Measurements from ENCODE around the gene SDF2.

SDF2 gene, protein sequence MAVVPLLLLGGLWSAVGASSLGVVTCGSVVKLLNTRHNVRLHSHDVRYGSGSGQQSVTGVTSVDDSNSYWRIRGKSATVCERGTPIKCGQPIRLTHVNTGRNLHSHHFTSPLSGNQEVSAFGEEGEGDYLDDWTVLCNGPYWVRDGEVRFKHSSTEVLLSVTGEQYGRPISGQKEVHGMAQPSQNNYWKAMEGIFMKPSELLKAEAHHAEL

DNA sequence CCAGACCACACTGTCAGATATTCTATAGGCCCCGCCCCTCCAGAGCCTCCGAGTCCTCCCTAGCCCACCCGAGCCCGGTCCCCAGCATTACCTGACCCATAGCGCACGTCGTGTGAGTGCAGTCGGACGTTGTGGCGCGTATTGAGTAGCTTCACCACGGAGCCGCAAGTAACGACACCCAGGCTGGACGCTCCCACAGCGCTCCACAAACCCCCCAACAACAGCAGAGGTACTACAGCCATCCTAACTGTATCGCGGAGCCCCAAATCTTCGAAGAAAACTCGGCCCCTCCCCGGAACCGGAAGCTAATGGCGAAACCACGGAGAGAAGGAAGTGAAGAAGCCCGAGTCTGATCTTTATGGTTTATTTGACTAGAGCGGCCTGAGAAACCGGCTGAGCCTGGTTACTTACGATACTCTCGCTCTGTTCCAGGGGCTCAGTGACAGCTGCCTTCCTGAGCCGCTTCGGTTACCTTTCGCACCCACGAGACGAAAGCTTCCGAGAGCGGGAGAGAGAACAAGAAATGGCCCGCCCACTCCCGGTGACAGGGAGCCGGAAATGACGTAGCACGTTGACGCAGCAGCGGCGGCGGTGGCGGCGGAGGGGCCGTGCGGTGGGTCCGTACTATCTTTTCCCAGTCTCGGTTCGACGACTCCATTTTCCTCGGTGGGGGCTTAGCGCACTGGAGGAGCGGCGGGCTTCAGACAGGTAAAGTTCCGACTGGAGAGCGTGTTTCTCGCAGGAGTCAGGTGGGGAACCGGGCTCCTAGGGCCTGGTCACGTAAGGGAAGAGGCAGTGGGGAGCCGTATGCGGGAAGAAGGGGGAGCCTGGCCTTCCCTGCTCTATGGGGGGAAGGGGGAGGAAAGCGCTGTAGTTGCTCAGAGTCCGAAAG is at the start of gene SDF2, which contains the start of gene SUPT6H:
Gene SDF2 (minus strand): TSS at position 272 of the 892 bp plus-strand sequence. CDS start 30 bp downstream, at position 242.
Gene SUPT6H (plus strand): TSS at position 571 of the 892 bp plus-strand sequence. CDS start 11,197 bp downstream, outside the sequence.
- peak; percentile 70 for DNase-seq (ENCODE audit: low read depth, low spot score)

DNA sequence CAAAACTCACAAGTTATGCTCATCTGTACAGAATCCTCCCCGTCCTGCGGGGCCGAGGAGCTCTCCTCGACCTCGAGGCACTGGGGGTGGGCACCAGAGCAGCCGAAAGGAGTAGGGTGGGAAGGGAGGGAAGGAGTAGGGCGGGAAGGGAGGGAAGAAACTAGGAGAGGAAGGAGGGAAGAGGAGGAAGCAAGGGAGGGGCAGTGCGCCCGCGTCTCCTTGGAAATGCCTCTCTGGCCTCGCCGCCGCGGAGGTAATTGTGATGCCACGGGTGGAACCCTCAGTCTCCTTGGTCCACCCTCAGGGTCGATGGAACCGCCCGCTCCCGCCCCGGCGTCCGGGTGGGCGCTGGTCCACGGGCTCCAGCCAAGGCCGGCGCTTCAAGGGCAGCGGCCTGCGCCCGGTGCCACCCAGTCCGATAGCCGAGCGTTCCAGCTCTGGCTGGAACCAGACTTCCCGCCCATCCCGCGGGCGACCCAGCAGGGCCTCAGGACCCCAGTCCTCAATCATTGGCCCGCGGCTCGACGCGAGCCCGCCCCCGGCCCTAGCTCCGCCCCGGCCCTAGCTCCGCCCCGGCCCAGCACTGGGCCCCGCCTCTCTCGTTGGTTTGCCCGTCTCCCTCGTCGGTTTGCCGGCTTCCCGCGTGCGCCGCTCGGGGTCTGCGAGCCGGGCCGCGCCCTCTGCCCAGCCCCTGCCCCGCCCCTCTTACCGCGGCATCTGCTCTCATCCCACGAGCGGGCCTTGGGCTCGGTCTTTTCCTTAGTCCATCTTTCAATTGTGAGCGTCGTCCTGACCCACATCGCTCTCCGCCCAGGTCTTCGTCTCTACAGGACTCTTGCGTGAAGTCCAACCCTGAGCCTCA is 49.4 kb upstream of the SDF2 start:
- DNase-seq (ENCODE audit: low read depth, low spot score): peak; percentile 71

DNA sequence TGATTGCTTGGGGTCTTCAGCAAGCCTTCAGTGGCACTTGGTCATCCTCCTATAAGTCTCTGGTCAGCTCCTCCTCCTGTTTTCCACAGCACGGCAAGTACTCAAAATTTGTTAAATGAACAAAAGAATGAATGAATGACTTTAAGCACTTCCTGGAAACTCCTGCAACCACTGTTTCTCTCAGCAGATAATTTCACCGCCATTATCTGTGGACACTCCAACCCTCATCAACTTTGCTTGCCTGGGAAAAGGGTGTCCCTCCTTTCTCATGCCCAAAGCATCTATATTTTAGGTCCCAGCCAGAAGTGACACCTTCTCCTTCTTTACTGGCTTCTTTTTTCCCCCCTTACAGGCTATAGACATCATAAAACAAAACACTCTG is 45.6 kb upstream of the SDF2 start:
- no peak for DNase-seq (ENCODE audit: low read depth, low spot score)

DNA sequence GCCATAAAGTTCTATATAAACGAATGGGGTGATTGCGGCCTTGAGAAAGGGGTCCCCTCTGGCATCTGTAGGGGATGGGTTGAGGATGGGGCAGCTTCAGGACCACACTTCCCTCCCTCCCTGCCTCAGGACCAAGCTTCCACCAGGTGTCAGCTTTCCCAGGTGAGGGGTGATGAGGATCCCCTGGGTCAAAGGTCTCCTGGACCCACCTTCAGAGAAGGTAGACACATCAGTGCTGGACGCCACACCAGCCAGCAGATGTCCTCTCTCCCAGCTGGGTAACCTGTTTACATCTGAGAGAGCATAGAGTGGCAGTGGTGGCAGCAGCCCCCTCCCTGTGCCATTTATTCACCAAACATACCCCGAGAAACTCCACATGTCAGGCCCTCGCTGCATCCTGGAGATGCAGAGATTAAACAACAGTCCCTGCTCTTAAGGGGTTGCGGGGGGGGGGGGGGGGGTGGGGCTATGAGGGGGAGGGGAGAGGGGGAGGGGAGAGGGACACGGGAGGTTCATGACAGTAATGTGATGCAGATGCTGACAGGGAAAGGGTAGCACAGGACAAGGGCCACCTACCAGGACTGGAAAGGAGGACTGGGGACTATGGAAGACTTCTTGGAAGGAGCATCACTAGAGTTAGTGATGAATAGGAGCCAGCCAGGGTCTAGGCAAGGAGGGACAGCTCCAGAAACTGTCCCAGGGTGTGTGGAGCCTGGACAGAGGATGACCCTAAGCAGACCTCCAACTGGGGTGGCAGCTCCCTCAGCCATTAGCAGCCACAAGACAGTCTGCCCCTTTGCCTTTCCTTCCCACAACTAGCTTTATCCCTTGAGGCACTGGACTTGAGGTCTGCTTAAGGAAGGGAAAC is 45.0 kb upstream of the SDF2 start:
- no peak for DNase-seq (ENCODE audit: low read depth, low spot score)

DNA sequence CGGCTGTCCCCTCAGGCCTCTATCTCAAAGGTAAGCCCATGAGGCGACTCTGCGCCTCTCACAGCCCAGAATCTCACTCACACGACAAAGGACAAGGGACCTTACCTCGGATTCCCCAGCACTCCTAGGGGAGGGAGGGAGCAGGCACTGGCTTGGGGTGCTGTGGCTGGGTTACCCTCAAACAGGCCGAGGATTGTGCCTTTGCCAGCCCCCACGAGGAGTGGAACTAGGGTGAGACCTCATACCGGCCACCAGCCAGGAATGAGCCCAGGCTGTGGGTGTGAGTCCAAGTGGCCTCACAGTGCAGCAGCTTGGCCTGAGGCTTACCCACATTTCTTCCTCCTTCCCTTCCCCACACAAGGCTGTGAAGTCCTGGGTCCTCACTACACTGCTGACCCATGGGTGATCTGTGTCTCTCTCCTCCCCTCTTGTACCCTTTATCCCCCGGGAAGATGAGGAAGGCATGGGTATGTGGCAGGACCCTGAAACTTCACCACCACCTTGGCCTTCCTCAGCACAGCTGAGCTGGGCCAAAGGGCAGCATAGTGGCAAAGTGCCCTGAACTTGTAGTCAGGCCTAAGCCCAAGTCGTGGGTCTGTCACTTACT is 44.1 kb upstream of the SDF2 start:
- no peak for DNase-seq (ENCODE audit: low read depth, low spot score)

DNA sequence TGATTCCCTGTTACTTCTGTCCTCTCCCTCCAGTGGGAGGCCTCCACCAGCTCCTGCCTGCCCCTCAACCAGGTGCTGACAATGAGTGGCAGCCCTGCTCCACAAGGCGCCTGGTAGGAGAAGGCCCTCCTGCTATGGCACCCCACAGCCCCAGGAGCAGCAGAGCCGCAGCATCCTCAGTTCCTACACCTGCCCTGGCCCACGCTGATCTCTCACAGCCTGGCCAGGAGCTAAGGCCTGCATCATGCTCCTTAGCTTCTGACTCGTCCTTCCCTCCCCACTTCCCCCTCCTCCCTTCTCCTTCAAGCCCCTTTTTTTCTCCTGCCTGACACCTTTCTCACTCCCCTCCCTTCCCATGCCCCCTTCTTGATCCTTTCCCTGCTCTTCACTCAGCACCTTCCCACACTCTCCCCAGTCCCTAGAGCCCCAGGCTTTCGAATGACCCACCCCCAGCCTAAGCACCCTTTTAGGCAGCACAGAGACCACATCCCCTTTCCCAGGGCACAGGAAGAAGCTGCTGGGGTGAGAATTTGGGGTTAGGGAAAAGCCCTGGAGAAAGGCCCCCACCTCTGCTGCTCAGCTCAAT is 43.5 kb upstream of the SDF2 start:
- no peak for DNase-seq (ENCODE audit: low read depth, low spot score)

DNA sequence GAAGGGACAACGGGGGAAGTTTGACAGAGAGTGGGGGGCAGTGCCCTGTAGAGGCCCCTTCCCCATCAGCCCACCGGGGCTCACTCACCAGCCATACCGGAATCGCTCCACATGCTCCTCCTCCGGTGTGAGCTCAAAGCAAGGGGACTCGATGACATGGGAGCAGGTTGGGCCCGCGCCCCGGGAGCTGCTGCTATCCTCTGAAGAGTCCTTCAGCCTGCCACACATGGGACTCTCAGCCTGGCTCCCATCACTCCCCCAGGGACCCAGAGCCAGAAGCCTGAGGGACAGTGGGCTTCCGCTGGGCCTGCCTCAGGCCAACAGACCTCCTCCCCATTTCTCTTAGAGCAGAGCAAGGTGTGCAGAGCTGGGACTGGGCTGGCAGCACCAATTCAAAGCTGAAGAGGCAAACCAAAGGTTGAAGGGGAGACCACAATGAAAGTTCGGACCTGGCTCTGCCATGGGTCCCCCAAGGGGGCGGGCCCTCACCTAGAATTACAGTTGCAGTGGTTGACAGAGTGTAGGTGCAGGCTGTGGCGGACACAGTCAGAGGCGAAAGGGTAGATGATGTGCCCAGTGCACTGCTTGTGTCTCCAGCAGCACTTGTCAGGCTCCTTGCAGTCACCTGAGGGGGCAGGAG is 42.6 kb upstream of the SDF2 start:
- no peak for DNase-seq (ENCODE audit: low read depth, low spot score)

DNA sequence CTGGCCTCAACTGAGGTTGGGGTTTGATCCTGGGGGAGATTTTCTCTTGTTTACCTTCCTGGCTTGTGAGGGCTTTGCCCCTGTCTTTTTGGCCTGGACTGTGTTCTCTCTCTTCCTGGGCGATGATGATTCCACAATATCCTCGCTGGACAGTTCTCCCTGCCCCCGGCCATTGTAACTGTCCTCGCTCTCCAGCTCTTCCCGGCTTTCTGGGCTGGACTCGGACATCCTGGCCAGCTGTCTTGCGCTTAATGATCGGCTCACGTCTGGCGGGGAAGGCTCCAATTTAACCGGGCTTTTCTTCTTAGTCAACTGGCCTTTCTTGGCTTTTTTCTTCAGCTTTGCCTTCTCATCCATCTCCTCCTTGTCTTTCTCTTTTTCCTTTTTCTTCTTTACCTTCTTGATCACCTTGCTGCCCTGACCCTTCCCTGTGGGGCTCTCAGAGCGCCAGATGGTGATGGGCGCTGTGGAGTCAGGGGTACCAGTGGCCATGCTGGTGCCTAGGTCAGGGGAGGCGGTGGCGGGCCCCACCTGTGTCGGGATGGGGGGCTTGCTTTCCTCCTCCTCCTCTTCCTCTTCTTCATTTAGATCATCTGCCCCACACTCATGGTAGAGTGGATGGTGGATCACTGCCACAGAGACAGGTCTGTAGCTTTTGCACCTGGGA is 42.0 kb upstream of the SDF2 start:
- no peak for DNase-seq (ENCODE audit: low read depth, low spot score)

DNA sequence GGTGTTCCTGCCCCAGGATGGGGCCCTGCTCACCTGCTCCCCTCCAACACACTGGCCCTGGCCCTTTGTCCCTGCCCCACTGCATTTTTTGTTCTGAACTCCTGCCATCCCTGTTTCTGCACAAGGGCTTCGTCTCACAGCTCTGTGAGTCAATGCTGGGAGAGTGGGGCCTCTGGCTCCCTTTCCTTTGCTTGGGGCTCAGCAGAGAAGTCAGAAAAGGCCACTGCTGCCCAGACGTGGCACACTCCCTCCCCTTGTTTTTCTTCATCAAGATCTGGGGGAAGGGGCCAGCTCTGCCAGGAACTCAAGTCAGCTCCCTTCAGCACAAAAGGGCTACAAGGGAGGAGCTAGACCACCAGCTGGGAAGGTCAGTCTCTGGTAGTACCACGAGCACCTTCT is 41.0 kb upstream of the SDF2 start:
- DNase-seq (ENCODE audit: low read depth, low spot score): no peak

DNA sequence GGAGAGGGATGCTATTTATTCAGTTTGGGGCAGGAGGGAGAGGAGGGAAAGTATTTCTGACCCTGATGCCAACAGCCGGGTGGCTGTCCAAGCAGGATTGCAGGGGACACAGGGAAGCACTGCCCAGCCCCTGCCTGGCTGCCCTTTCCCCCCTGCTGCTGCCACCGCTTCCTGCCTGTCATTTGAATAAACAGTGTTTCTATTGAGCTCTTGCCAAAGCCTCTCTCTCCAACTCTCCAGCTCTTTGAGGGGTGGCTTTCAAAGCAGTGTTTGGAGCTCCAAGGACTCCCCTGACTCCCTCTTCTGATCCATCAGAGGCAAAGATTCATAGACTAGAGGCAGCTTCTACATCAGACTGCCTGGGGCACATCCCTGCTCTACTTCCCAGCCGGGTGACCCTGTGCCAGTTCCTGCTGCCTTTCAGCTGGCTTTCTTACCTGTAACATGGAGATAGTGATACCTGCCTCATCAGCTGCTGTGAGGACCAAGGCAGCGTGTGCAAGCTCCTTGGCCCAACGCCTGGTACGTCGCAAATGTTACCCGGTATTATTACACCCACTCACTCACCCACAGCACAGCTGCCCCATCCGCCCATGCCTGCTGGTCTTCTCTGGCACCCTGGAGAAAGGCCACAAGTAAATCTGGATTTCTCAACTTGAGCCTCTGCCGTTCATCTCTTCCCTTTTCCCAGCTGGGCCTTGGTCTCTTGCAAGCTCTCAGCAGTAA is 40.5 kb upstream of the SDF2 start:
- no peak for DNase-seq (ENCODE audit: low read depth, low spot score)

DNA sequence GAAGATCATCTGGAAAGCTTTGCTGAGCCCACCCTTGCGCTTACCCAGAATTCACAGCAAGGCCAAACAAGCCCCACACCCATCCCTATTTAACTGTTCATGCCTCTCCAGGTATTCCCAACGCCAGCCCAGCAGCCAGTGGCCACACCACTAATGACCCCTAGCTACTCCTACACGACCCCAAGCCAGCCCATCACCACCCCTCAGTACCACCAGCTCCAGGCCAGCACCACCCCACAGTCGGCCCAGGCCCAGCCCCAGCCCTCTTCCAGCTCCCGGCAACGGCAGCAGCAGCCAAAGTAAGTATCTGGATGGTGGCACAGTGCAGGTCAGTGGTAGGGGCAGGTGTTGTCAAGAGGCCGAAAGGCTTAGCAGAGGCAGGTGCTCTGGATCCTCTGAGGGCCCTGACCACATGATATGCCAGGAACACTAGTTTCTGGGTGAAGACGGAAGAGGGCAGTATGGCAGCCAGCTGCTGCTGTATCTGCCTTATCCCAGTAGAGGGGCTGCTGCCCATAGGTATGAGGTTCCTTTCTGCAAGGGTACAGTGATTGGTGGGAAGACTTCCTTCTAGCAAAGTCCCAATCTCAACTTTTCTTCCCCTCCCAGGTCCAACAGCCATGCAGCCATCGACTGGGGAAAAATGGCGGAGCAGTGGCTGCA is 39.3 kb upstream of the SDF2 start:
- no peak for DNase-seq (ENCODE audit: low read depth, low spot score)

DNA sequence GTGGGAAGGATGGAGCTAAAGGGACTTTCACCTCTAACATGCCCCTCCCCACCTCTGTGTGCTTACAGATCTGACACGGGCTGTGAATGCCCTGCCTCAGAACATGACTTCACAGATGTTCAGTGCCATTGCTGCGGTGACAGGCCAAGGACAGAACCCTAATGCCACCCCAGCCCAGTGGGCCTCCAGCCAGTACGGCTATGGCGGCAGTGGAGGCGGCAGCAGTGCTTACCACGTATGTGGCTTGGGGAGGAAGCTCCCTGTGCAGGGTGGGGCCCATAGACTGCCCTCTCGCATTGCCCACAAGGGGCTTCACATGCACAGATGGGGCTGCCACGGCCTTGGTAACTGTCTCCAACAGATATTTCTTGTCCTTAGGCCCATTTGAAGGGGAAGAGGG is 38.6 kb upstream of the SDF2 start:
- no peak for DNase-seq (ENCODE audit: low read depth, low spot score)

DNA sequence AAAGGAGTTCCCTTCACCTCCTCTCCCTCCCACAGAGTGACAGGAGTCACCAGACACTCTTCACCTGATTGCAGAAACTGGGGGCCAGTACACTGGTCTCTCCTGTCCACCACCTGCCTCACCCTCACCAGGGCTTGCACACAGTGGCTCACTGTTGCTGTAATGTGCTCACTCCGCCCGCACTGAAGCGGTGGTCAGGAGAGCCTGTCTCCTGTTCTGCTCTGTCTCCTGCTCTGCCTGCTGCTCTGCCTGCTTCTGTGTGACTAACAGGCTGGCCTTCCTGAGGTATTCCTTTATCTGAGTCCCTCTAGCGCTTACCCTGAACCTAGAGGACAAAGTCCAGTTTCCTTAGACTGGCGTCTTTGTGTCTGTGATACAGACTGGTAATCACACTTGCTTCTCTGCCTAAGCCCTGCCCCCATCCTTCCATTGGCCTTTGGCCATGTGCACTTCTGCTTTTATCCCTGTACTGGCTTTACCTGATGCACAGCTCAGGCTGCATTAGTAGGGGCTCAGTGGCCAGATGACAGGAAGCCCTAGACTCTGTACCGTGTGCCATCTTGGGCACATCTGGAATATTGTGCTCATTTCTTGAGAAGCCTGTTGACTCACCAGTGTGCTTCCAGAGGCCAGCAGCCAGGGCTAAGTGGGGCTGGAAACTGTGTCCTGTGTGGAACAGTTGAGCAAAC is 36.7 kb upstream of the SDF2 start:
- no peak for DNase-seq (ENCODE audit: low read depth, low spot score)

DNA sequence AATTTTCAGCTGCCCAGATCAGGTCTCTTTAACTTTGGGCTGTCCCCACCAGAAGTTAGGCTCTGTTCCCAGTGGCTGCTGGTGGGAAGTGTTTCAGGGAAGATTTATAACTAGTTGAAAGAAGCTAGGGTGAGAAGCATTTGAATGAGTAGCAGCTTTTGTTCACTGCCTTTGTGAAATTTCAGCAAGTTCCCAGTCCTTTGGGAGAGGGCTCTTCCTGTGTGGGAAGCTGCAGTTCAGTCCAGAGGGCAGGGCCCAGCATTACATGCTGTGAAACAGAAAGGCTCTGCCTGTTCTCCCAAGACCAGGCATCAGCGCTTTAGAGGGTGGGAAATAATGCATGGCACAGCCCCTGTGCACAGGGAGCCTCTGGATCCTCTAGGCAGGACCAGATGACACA is 32.2 kb upstream of the SDF2 start:
- DNase-seq (ENCODE audit: low read depth, low spot score): no peak

DNA sequence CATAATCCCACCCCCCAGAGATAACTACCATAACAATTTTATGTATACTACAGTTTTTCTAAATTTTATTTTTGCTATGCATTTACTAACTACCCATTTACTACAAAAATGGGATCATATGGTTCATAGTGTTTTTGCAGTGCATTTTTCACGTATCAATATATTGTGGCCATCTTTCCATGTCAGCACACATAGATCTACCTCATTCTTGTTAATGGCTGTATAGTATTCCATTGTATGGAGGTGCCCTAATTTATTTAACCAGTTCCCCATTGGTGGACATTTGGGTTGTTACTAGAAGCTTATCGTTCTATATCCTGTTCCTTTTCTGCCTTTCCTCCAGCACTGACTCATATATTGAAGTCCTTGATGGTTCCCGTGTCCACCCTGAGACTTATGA is 27.3 kb upstream of the SDF2 start:
- DNase-seq (ENCODE audit: low read depth, low spot score): no peak

DNA sequence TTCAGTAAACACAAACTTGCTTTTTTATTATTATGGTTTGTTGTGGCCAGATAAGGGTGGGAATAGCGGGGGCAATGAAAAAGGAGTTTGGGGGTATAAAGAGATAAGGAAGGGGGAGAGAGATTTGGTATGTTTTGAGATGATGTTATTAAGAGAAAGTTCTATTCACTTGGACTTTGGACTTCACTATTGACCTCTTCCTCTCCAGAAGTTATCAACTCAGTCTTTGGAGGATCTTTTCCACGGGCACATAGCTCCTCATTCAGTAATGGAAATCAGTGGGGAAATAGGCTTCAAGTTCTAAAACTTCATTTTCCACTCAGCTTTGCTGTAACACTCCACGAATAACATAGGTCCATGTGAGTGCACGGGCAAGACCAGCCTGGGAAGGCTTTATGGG is 26.8 kb upstream of the SDF2 start:
- no peak for DNase-seq (ENCODE audit: low read depth, low spot score)

DNA sequence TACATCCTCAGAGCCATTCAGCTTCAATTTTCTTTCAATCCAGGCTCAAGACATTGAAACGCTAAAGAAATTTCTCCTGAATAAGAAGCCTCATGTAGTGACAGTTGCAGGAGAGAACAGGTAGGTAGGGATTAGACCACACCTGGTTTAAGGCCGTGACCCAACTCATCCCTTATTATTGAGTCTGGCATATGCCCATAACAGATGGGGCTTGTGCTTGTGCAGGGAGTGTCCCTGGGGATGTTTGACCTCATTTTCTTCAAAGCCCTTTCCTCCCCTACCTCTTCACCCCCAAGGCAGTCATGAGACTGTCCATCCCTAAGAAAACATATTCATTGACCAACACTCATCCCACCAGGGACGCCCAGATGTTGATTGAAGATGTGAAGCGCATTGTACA is 24.6 kb upstream of the SDF2 start:
- DNase-seq (ENCODE audit: low read depth, low spot score): no peak

DNA sequence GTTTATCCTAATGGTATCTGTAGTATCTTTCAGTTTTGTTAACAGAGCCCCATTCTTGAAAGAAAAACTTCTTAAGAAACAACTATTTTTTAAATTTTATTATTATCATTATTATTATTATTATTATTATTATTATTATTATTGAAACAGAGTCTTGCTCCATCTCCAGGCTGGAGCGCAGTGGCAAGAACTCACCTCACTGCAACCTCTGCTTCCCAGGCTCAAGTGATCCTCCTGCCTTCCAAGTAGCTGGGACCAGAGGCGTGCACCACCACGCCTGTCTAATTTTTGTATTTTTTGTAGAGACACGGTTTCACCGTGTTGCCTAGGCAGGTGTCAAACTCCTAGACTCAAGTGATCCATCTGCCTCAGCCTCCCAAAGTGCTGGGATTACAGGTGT is 23.7 kb upstream of the SDF2 start:
- no peak for DNase-seq (ENCODE audit: low read depth, low spot score)

All from brain pericyte (primary cell).